ENCODE measurements around the gene DEF6. TPM values are rescaled to one million over a fixed set of nuclear protein-coding genes. Genes with fewer than 3 reads are reported as not detected.

The DEF6 gene
- total and polyA plus RNA-seq, 2 experiments from 2014 or later: 5.1 to 7.2 TPM

DNA sequence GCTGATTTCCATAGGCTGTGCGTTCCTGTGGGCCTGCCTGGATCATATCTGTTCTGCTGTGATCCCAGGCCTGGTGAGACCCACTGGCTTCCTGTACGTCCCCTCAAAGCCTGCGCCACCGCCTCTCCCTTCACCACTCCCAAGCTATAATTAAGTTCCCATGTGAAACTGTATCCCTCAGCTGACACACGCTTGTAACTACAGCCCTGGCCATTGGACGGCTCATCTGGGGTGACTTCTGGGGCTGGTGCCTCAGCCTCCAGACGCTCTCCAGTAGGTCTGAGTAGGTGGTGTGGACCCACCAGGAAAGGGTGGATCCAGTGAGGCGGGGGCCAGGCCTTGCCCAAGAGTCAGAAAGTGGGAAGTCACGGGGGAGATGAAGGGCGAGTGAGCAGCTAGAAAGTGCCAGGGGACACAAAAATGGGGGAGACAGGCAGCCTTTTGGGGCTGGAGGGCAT, 65.7 kb downstream of the DEF6 start (continued):
- TF ChIP-seq, protein P1, sequence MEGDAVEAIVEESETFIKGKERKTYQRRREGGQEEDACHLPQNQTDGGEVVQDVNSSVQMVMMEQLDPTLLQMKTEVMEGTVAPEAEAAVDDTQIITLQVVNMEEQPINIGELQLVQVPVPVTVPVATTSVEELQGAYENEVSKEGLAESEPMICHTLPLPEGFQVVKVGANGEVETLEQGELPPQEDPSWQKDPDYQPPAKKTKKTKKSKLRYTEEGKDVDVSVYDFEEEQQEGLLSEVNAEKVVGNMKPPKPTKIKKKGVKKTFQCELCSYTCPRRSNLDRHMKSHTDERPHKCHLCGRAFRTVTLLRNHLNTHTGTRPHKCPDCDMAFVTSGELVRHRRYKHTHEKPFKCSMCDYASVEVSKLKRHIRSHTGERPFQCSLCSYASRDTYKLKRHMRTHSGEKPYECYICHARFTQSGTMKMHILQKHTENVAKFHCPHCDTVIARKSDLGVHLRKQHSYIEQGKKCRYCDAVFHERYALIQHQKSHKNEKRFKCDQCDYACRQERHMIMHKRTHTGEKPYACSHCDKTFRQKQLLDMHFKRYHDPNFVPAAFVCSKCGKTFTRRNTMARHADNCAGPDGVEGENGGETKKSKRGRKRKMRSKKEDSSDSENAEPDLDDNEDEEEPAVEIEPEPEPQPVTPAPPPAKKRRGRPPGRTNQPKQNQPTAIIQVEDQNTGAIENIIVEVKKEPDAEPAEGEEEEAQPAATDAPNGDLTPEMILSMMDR (conservative IDR thresholded peaks at IDR 0.05; ENCODE audit: low read depth in 2 of 2): no peak
- TF ChIP-seq EZH2 (IDR thresholded peaks at IDR 0.05; ENCODE audit: low read depth, unreplicated experiment) (no peak), STAT1 (IDR thresholded peaks at IDR 0.05; ENCODE audit: unreplicated experiment) (no peak), ZNF114 (CRISPR knock-in tag; IDR thresholded peaks at IDR 0.05) (no peak), POLR2AphosphoS5 (IDR thresholded peaks at IDR 0.05; ENCODE audit: low read depth) (no peak)

DNA sequence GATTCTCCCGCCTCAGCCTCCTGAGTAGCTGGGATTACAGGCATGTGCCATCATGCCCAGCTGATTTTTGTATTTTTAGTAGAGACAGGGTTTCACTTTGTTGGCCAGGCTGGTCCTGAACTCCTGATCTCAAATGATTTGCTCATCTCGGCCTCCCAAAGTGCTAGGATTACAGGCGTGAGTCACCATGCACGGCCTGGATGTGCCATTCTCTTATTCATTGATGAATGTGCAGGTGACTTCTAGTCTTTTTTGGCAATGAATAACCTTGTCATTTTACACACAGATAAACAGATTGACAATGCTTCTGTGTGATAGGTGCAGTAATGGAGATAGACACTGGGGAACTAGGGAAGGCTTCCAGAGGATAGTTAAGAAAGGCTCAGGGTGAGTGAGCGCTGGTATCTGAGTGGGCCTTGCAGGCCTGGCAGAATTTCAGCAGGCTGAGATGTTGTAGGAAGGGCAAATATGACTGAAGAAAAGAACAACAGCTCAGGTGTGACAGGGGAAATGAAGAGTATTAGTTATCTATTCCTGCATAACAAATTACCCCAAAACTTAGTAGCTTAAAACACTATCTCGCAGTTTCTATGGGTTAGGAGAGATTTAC, 68.1 kb downstream of the DEF6 start:
- no peaks in the 10 kb centered on the region for H3K27me3 ChIP-seq (ENCODE audit: insufficient read depth)
- no peak overlapping the region for H3K4me2 ChIP-seq
- H3K36me3 ChIP-seq (ENCODE audit: insufficient read depth): no peaks in the 10 kb centered on the region
- TF ChIP-seq POLR2AphosphoS5 (IDR thresholded peaks at IDR 0.05; ENCODE audit: low read depth): no peak
- TF ChIP-seq, protein P1 (conservative IDR thresholded peaks at IDR 0.05; ENCODE audit: low read depth in 2 of 2): no peak
- no peak for TF ChIP-seq STAT1 (IDR thresholded peaks at IDR 0.05; ENCODE audit: unreplicated experiment)
- no peak for TF ChIP-seq EZH2phosphoT487 (IDR thresholded peaks at IDR 0.05; ENCODE audit: unreplicated experiment)
- TF ChIP-seq, protein P2, sequence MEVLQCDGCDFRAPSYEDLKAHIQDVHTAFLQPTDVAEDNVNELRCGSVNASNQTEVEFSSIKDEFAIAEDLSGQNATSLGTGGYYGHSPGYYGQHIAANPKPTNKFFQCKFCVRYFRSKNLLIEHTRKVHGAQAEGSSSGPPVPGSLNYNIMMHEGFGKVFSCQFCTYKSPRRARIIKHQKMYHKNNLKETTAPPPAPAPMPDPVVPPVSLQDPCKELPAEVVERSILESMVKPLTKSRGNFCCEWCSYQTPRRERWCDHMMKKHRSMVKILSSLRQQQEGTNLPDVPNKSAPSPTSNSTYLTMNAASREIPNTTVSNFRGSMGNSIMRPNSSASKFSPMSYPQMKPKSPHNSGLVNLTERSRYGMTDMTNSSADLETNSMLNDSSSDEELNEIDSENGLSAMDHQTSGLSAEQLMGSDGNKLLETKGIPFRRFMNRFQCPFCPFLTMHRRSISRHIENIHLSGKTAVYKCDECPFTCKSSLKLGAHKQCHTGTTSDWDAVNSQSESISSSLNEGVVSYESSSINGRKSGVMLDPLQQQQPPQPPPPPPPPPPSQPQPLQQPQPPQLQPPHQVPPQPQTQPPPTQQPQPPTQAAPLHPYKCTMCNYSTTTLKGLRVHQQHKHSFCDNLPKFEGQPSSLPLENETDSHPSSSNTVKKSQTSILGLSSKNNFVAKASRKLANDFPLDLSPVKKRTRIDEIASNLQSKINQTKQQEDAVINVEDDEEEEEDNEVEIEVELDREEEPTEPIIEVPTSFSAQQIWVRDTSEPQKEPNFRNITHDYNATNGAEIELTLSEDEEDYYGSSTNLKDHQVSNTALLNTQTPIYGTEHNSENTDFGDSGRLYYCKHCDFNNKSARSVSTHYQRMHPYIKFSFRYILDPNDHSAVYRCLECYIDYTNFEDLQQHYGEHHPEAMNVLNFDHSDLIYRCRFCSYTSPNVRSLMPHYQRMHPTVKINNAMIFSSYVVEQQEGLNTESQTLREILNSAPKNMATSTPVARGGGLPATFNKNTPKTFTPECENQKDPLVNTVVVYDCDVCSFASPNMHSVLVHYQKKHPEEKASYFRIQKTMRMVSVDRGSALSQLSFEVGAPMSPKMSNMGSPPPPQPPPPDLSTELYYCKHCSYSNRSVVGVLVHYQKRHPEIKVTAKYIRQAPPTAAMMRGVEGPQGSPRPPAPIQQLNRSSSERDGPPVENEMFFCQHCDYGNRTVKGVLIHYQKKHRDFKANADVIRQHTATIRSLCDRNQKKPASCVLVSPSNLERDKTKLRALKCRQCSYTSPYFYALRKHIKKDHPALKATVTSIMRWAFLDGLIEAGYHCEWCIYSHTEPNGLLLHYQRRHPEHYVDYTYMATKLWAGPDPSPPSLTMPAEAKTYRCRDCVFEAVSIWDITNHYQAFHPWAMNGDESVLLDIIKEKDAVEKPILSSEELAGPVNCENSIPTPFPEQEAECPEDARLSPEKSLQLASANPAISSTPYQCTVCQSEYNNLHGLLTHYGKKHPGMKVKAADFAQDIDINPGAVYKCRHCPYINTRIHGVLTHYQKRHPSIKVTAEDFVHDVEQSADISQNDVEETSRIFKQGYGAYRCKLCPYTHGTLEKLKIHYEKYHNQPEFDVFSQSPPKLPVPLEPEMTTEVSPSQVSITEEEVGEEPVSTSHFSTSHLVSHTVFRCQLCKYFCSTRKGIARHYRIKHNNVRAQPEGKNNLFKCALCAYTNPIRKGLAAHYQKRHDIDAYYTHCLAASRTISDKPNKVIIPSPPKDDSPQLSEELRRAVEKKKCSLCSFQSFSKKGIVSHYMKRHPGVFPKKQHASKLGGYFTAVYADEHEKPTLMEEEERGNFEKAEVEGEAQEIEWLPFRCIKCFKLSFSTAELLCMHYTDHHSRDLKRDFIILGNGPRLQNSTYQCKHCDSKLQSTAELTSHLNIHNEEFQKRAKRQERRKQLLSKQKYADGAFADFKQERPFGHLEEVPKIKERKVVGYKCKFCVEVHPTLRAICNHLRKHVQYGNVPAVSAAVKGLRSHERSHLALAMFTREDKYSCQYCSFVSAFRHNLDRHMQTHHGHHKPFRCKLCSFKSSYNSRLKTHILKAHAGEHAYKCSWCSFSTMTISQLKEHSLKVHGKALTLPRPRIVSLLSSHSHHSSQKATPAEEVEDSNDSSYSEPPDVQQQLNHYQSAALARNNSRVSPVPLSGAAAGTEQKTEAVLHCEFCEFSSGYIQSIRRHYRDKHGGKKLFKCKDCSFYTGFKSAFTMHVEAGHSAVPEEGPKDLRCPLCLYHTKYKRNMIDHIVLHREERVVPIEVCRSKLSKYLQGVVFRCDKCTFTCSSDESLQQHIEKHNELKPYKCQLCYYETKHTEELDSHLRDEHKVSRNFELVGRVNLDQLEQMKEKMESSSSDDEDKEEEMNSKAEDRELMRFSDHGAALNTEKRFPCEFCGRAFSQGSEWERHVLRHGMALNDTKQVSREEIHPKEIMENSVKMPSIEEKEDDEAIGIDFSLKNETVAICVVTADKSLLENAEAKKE (CRISPR knock-in tag; IDR thresholded peaks at IDR 0.05): no peak
- TF ChIP-seq ZNF331 (CRISPR knock-in tag; IDR thresholded peaks at IDR 0.05; ENCODE audit: low read depth): no peak
- TF ChIP-seq, protein P3, sequence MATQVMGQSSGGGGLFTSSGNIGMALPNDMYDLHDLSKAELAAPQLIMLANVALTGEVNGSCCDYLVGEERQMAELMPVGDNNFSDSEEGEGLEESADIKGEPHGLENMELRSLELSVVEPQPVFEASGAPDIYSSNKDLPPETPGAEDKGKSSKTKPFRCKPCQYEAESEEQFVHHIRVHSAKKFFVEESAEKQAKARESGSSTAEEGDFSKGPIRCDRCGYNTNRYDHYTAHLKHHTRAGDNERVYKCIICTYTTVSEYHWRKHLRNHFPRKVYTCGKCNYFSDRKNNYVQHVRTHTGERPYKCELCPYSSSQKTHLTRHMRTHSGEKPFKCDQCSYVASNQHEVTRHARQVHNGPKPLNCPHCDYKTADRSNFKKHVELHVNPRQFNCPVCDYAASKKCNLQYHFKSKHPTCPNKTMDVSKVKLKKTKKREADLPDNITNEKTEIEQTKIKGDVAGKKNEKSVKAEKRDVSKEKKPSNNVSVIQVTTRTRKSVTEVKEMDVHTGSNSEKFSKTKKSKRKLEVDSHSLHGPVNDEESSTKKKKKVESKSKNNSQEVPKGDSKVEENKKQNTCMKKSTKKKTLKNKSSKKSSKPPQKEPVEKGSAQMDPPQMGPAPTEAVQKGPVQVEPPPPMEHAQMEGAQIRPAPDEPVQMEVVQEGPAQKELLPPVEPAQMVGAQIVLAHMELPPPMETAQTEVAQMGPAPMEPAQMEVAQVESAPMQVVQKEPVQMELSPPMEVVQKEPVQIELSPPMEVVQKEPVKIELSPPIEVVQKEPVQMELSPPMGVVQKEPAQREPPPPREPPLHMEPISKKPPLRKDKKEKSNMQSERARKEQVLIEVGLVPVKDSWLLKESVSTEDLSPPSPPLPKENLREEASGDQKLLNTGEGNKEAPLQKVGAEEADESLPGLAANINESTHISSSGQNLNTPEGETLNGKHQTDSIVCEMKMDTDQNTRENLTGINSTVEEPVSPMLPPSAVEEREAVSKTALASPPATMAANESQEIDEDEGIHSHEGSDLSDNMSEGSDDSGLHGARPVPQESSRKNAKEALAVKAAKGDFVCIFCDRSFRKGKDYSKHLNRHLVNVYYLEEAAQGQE (IDR thresholded peaks at IDR 0.05; ENCODE audit: unreplicated experiment): no peak
- no peak overlapping the region for H3K27ac ChIP-seq (ENCODE audit: low read depth)
- H3K4me3 ChIP-seq: no peak overlapping the region
- H3K79me2 ChIP-seq (replicated peaks; ENCODE audit: insufficient read depth): no peaks in the 10 kb centered on the region; the same call in 1 of the 2 replicates
- H3K27ac Mint-ChIP-seq: no peak overlapping the region; the same call in 1 of the 2 replicates
- H2AFZ ChIP-seq: no peak overlapping the region
- no peak for ATAC-seq
- DNase-seq (ENCODE audit: low spot score): no peak
- no peak overlapping the region for H3K4me3 Mint-ChIP-seq
- no peaks in the 10 kb centered on the region for H3K9me3 Mint-ChIP-seq
- H3K9me2 ChIP-seq (ENCODE audit: insufficient read depth): no peaks in the 10 kb centered on the region
- peaks cover 26% of the 10 kb centered on the region for H3K4me1 Mint-ChIP-seq
- H3F3A ChIP-seq (replicated peaks; ENCODE audit: low read depth): no peaks in the 10 kb centered on the region
- no peaks in the 10 kb centered on the region for H3K36me3 Mint-ChIP-seq (ENCODE audit: low read depth)
- H3K27me3 Mint-ChIP-seq (ENCODE audit: insufficient read depth, low read depth, poor library complexity): peaks cover 3% of the 10 kb centered on the region
- 0 out of 2 replicates have a peak, but pooled peaks cover 3% of the 10 kb centered on the region for H4K20me1 ChIP-seq (replicated peaks; ENCODE audit: insufficient read depth)
- H3K4me1 ChIP-seq (ENCODE audit: insufficient read depth): peaks cover 15% of the 10 kb centered on the region; the same call in 1 of the 2 replicates

Data from GM23338 (cell line).